ENCODE data around the gene PELO.

GRCh38 chr5:52798938-52799337, 11.2 kb downstream of the PELO start:
- TF ChIP-seq CTCF (IDR thresholded peaks at IDR 0.05) (no peak), EZH2 (IDR thresholded peaks at IDR 0.05; ENCODE audit: borderline replicate concordance, insufficient read depth, low read depth, low read length, poor library complexity, severe bottlenecking) (no peak)
